Neuronal stem cell (in vitro differentiated cells): ENCODE results near the gene MYZAP.

ENCODE experiments used
- DNase-seq: peaks from one replicate; pipeline ENCODE4 v3.0.0-alpha.2; 2013; ENCODE audit warnings: low spot score
- H2AFZ ChIP-seq: one replicate; pipeline ENCODE4 v1.6.1; 2013; ENCODE audit warnings: mild to moderate bottlenecking, low read length, inconsistent platforms
- H2AK5ac ChIP-seq: 2 replicates; pipeline ENCODE4 v1.6.1; 2013; ENCODE audit warnings: low read depth, mild to moderate bottlenecking, inconsistent platforms, low read length, moderate library complexity, mixed read lengths
- H2BK120ac ChIP-seq: 2 replicates; pipeline ENCODE4 v1.6.1; 2013; ENCODE audit warnings: low read depth, mild to moderate bottlenecking, inconsistent platforms, low read length, moderate library complexity, mixed read lengths
- H2BK12ac ChIP-seq: one replicate; pipeline ENCODE4 v1.6.1; 2013; ENCODE audit warnings: low read length, inconsistent platforms
- H2BK15ac ChIP-seq: 2 replicates; pipeline ENCODE4 v1.6.1; 2013; ENCODE audit warnings: mild to moderate bottlenecking, low read length, inconsistent platforms, mixed read lengths
- H2BK5ac ChIP-seq: one replicate; pipeline ENCODE4 v1.6.1; 2013; ENCODE audit warnings: inconsistent platforms, mild to moderate bottlenecking, low read length, moderate library complexity
- H3K14ac ChIP-seq: one replicate; pipeline ENCODE4 v1.6.1; 2013; ENCODE audit warnings: low read length, inconsistent platforms
- H3K18ac ChIP-seq: 2 replicates; pipeline ENCODE4 v1.6.1; 2013; ENCODE audit warnings: low read length, inconsistent platforms
- H3K23ac ChIP-seq: 2 replicates; pipeline ENCODE4 v1.6.1; 2013; ENCODE audit warnings: low read depth, mild to moderate bottlenecking, mixed read lengths, low read length, inconsistent platforms; ENCODE audit not compliant: poor library complexity
- H3K27ac ChIP-seq: replicated peaks from 3 replicates; pipeline ENCODE4 v1.5.1; 2013; ENCODE audit warnings: low read length, inconsistent platforms
- H3K27me3 ChIP-seq, 3 experiments: 2 replicates each; pipeline ENCODE4 v1.6.1; 2013; ENCODE audit warnings: low read length in 3 of 3, mild to moderate bottlenecking in 2 of 3, inconsistent platforms in 1 of 3, low read depth in 1 of 3, mixed read lengths in 1 of 3, moderate library complexity in 1 of 3; ENCODE audit not compliant: control insufficient read depth in 3 of 3, insufficient read depth in 3 of 3
- H3K36me3 ChIP-seq, 2 donors: replicated peaks in 1 of 2; 2 replicates each; pipeline ENCODE4 v1.6.1; 2013; ENCODE audit warnings: low read length in 2 of 2; ENCODE audit not compliant: control insufficient read depth in 2 of 2, insufficient read depth in 2 of 2
- H3K4ac ChIP-seq: 2 replicates; pipeline ENCODE4 v1.6.1; 2013; ENCODE audit warnings: inconsistent platforms, mild to moderate bottlenecking, low read length, moderate library complexity
- H3K4me1 ChIP-seq, 2 donors: 1 replicate in 1 of 2; 2 replicates in 1 of 2; pipeline ENCODE4 v1.6.1; 2013; ENCODE audit warnings: low read length in 2 of 2, low read depth in 1 of 2; ENCODE audit not compliant: control insufficient read depth in 2 of 2, insufficient read depth in 1 of 2
- H3K4me2 ChIP-seq: one replicate; pipeline ENCODE4 v1.6.1; 2013; ENCODE audit warnings: mild to moderate bottlenecking, low read length, inconsistent platforms; ENCODE audit not compliant: insufficient read depth, poor library complexity, severe bottlenecking
- H3K4me3 ChIP-seq, 2 donors: 2 replicates each; pipeline ENCODE4 v1.5.1; 2013; ENCODE audit warnings: low read length in 2 of 2, mild to moderate bottlenecking in 2 of 2, inconsistent platforms in 1 of 2, moderate library complexity in 1 of 2
- H3K79me1 ChIP-seq: one replicate; pipeline ENCODE4 v1.6.1; 2013; ENCODE audit warnings: low read depth, mild to moderate bottlenecking, inconsistent platforms, low read length, moderate library complexity
- H3K9ac ChIP-seq: one replicate; pipeline ENCODE4 v1.6.1; 2013; ENCODE audit warnings: mild to moderate bottlenecking, low read depth, low read length, inconsistent platforms; ENCODE audit not compliant: poor library complexity
- H3K9me3 ChIP-seq, 2 donors: replicated peaks in 1 of 2; 2 replicates each; pipeline versions ENCODE3 to v1.6.1; 2013; ENCODE audit warnings: low read length in 2 of 2, mild to moderate bottlenecking in 2 of 2, inconsistent platforms in 1 of 2, low read depth in 1 of 2, mixed read lengths in 1 of 2, moderate library complexity in 1 of 2; ENCODE audit not compliant: control insufficient read depth in 2 of 2, insufficient read depth in 1 of 2
- H4K8ac ChIP-seq: one replicate; pipeline ENCODE4 v1.6.1; 2013; ENCODE audit warnings: low read depth, mild to moderate bottlenecking, inconsistent platforms, low read length, moderate library complexity
- H4K91ac ChIP-seq: one replicate; pipeline ENCODE4 v1.6.1; 2013; ENCODE audit warnings: low read length, low read depth, mild to moderate bottlenecking, inconsistent platforms; ENCODE audit not compliant: poor library complexity
- WGBS, 2 donors: extraction: QIAGEN DNeasy Blood & Tissue Kit; methylation state at CpG; one replicate each; pipeline ENCODE4 v1.1.7; 2013; ENCODE audit warnings: missing lambda C conversion rate in 2 of 2, mixed read lengths in 1 of 2; ENCODE audit not compliant: insufficient read length in 2 of 2, insufficient replicate concordance in 1 of 2; ENCODE audit errors: extremely low coverage in 2 of 2; 5-methylcytosine and 5-hydroxymethylcytosine counted together

MYZAP gene

DNA sequence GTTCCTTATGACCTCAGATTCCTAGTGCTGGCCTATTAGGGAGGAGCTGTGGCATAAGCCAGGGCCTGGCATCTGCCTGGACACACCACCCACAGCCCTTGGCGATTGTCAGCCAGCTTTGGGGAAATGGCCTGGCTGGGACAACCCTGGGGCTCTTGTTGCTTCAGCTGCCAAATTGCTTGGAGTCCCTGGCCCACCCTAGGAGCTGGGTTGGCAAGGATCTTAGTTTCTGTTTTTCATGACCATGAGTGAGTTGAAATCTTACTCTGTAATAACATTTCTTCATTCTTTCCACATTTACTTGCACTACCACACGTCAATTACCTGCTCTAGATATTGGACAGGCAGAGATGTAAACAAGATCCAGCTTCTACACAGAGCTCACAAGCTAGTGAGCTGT, 1.9 kb upstream of the MYZAP start:
- no peak overlapping the region for H3K4ac ChIP-seq
- no CpG with 5 or more reads among the region's 2 CpGs for WGBS, 2 donors
- H3K27me3 ChIP-seq = peaks cover 0 to 86% (median 20%) of the 10 kb centered on the region in 3 experiments

GRCh38 chr15:57591237-57591821, 375 bp upstream of the MYZAP start:
- Histone ChIP-seq H3K18ac (peak overlapping the region; percentile 67), H3K9ac (peak overlapping the region; percentile 73), H3K4ac (no peak overlapping the region), H2AK5ac (no peak overlapping the region), H2BK120ac (no peak overlapping the region), H3K9me3 (no peaks in the 10 kb centered on the region), H3K27ac (no peak overlapping the region), H4K8ac (no peak overlapping the region), H2AFZ (peak overlapping the region; percentile 76), H2BK5ac (no peak overlapping the region), H3K27me3 (peaks cover 0 to 91% (median 20%) of the 10 kb centered on the region in 3 experiments), H4K91ac (no peak overlapping the region), H3K79me1 (no peaks in the 10 kb centered on the region), H2BK15ac (no peak overlapping the region), H3K23ac (peak overlapping the region; percentile 38), H3K4me3 (peak overlapping the region; percentile 11 to 80), H2BK12ac (no peak overlapping the region), H3K4me1 (peaks cover 0 to 3% of the 10 kb centered on the region in 2 donors), H3K36me3 (no peaks in the 10 kb centered on the region), H3K4me2 (peak overlapping the region; percentile 92), H3K14ac (peak overlapping the region; percentile 11)
- DNase-seq = no peak
- WGBS, 2 donors = no CpG with 5 or more reads among the region's 18 CpGs

More for the DNA sequence above, 1.9 kb upstream of the MYZAP start:
- Histone ChIP-seq H3K4me2 (no peak overlapping the region), H3K27ac (no peak overlapping the region), H3K36me3 (no peaks in the 10 kb centered on the region), H3K4me1 (peaks cover 0 to 3% of the 10 kb centered on the region in 2 donors), H2BK12ac (no peak overlapping the region), H2AFZ (no peak overlapping the region), H2AK5ac (no peak overlapping the region), H3K9ac (no peak overlapping the region), H4K8ac (no peak overlapping the region), H2BK5ac (no peak overlapping the region), H3K4me3 (no peak overlapping the region), H3K18ac (no peak overlapping the region), H2BK15ac (no peak overlapping the region), H2BK120ac (no peak overlapping the region), H4K91ac (no peak overlapping the region), H3K79me1 (no peaks in the 10 kb centered on the region), H3K9me3 (no peaks in the 10 kb centered on the region), H3K23ac (no peak overlapping the region), H3K14ac (no peak overlapping the region)
- DNase-seq = no peak

DNA sequence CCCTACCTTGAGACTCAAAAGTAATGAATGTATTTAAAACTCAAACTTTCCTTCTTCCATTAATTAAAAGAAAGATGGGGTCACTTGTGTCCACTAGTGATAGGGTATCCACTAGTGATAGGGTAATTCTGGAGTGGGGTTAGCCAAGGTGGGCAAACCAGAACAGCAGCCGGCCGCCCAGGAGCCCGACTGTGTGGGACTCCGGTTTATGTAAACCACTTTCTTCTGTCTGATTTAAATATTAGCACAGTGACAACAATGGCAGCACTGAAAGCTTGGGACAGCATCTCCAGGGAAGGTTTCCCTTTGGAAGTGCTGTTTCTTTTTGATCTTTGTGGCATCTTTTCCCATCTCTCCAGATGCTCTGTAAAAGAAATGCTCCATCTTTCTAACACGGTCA, 722 bp downstream of the MYZAP start:
- no peaks in the 10 kb centered on the region for H3K79me1 ChIP-seq
- H3K27ac ChIP-seq = no peak overlapping the region
- H3K9ac ChIP-seq = no peak overlapping the region
- peak overlapping the region; percentile 76 for H2AFZ ChIP-seq
- no peak for DNase-seq
- no peak overlapping the region for H4K91ac ChIP-seq
- H3K27me3 ChIP-seq = peaks cover 0 to 95% (median 20%) of the 10 kb centered on the region in 3 experiments
- H2BK5ac ChIP-seq = no peak overlapping the region
- no peaks in the 10 kb centered on the region for H3K9me3 ChIP-seq
- no peak overlapping the region for H2BK120ac ChIP-seq
- no peak overlapping the region for H2AK5ac ChIP-seq
- H3K4me1 ChIP-seq = peaks cover 0 to 3% of the 10 kb centered on the region in 2 donors
- no peak overlapping the region for H3K18ac ChIP-seq
- H2BK12ac ChIP-seq = no peak overlapping the region
- H3K4me2 ChIP-seq = no peak overlapping the region
- H3K23ac ChIP-seq = no peak overlapping the region
- H2BK15ac ChIP-seq = no peak overlapping the region
- no peak overlapping the region for H3K4me3 ChIP-seq
- no peaks in the 10 kb centered on the region for H3K36me3 ChIP-seq
- no peak overlapping the region for H4K8ac ChIP-seq
- H3K14ac ChIP-seq = no peak overlapping the region
- no CpG with 5 or more reads among the region's 5 CpGs for WGBS, 2 donors
- H3K4ac ChIP-seq = no peak overlapping the region

DNA sequence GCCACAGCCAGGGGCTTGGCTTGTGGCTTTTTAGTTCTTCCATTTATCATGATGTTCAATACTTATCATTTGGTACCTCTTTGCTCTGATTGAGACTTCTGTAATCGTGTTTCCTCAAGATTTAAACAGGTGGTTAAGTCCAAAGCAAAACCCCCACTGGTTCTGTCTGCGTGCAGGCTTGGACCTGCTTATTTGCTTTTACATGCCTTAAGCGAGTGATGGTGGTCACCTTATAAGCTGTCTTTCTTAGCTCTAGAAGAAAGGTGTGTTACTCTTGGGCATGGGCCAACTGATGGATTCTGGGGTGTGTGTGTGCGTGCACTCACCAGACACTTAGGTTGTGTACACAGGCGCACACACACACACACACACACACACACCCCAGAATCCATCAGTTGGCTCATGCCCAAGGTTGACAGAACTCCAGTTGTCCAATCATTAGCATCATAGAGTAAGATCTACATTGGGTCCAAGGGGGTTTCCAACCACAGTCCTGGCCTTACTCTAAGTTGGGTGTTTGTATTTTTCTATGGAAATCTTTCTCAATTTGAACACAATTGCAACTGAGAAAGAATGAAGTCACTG, 1.2 kb downstream of the MYZAP start:
- no CpG with 5 or more reads among the region's 5 CpGs for WGBS, 2 donors
- peaks cover 0 to 3% of the 10 kb centered on the region in 2 donors for H3K4me1 ChIP-seq

More for the DNA sequence above, 1.2 kb downstream of the MYZAP start:
- Histone ChIP-seq H3K14ac (no peak overlapping the region), H3K4me2 (no peak overlapping the region), H2AFZ (no peak overlapping the region), H3K27me3 (peaks cover 0 to 94% (median 20%) of the 10 kb centered on the region in 3 experiments), H4K8ac (no peak overlapping the region), H2BK5ac (no peak overlapping the region), H3K9me3 (no peaks in the 10 kb centered on the region), H2BK15ac (no peak overlapping the region), H3K4ac (no peak overlapping the region), H3K18ac (no peak overlapping the region), H2BK120ac (no peak overlapping the region), H3K79me1 (no peaks in the 10 kb centered on the region), H2BK12ac (no peak overlapping the region), H3K23ac (no peak overlapping the region), H4K91ac (no peak overlapping the region), H2AK5ac (no peak overlapping the region), H3K27ac (no peak overlapping the region), H3K36me3 (no peaks in the 10 kb centered on the region), H3K4me3 (no peak overlapping the region), H3K9ac (no peak overlapping the region)
- DNase-seq = no peak
